Vagina (tissue), 2 donors: ENCODE measurements around the gene DRGX.

Experiments used
- CTCF ChIP-seq, 3 experiments: fragments of 450-650 bp in 2 of 3; fragments of 200-600 bp in 1 of 3; sonication (generic) in 1 of 3; IDR thresholded peaks; one replicate each; pipeline ENCODE4 v1.5.1; 2017 to 2019; ENCODE audit warnings: antibody characterized with exemption in 3 of 3, mild to moderate bottlenecking in 2 of 3, moderate library complexity in 2 of 3
- POLR2A ChIP-seq, 2 donors: fragments of 450-650 bp; IDR thresholded peaks; one replicate each; pipeline ENCODE4 v1.6.1; 2017; ENCODE audit warnings: antibody characterized with exemption in 2 of 2, mild to moderate bottlenecking in 2 of 2, moderate library complexity in 2 of 2
- POLR2AphosphoS5 ChIP-seq, 2 donors: sonication (generic); formaldehyde crosslinking; IDR thresholded peaks; one replicate each; pipeline ENCODE4 v1.9.0; 2017; ENCODE audit warnings: antibody characterized with exemption in 2 of 2, mild to moderate bottlenecking in 2 of 2, low read depth in 1 of 2; ENCODE audit not compliant: insufficient read depth in 1 of 2

DNA sequence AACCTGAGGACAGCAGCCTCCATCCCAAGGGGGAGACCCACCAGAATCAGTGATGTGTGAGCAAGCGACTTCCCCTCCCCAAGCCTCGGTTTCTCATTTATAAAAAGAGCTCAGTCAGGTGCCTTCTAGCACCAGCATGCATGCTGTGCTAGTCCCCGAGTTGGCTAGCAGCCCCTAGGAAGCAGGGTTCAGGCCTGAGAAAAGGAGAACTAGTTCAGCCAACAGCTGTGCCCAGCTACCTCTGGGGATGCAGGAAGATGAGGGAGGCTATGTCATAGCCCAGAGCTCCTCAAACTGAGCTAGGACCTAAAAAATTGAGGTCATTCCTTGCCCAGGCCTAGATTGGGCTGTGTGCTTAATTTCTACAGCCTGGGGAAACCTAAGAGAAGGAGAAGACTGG, 13.7 kb downstream of the DRGX start:
- TF ChIP-seq POLR2A (IDR thresholded peaks at IDR 0.05) (no peak), CTCF (IDR thresholded peaks at IDR 0.05) (no peak), POLR2AphosphoS5 (IDR thresholded peaks at IDR 0.05; ENCODE audit: insufficient read depth in 1 of 2, low read depth in 1 of 2) (no peak)
